Muscle layer of colon (tissue), 2 donors: Measurements from ENCODE around the gene SELENON.

Source experiments
- H3K27ac ChIP-seq: one replicate; pipeline ENCODE4 v1.7.0; 2013; ENCODE audit warnings: low read depth, mild to moderate bottlenecking, low read length, moderate library complexity
- H3K27me3 ChIP-seq, 2 donors: one replicate each; pipeline ENCODE4 v1.7.0; 2013; ENCODE audit warnings: low read length in 2 of 2, mild to moderate bottlenecking in 2 of 2; ENCODE audit not compliant: insufficient read depth in 2 of 2, control insufficient read depth in 1 of 2
- H3K36me3 ChIP-seq: one replicate; pipeline ENCODE4 v1.7.0; 2013; ENCODE audit warnings: mild to moderate bottlenecking, low read length; ENCODE audit not compliant: insufficient read depth
- H3K4me1 ChIP-seq: one replicate; pipeline ENCODE4 v1.7.0; 2013; ENCODE audit warnings: mild to moderate bottlenecking, low read length; ENCODE audit not compliant: insufficient read depth
- H3K4me3 ChIP-seq, 2 donors: one replicate each; pipeline ENCODE4 v1.7.0; 2013; ENCODE audit warnings: low read length in 2 of 2, low read depth in 1 of 2, mild to moderate bottlenecking in 1 of 2, moderate library complexity in 1 of 2
- H3K9ac ChIP-seq: one replicate; pipeline ENCODE4 v1.7.0; 2013; ENCODE audit warnings: low read length
- H3K9me3 ChIP-seq: one replicate; pipeline ENCODE4 v1.7.0; 2013; ENCODE audit warnings: mild to moderate bottlenecking, low read length
- donor health status: abdominal sarcoma.
- donor health status: Adenocarcinoma of cecum.

The SELENON gene

GRCh38 chr1:25806418-25806817, 6.4 kb downstream of the SELENON start:
- Histone ChIP-seq H3K27me3 (no peaks in the 10 kb centered on the region), H3K9ac (no peak overlapping the region), H3K27ac (no peak overlapping the region), H3K4me3 (no peak overlapping the region), H3K9me3 (no peaks in the 10 kb centered on the region), H3K36me3 (peaks cover 21% of the 10 kb centered on the region), H3K4me1 (peaks cover 29% of the 10 kb centered on the region)

- H3K9me3 ChIP-seq: no peaks in the 10 kb centered on the region
- no peaks in the 10 kb centered on the region for H3K27me3 ChIP-seq
- H3K36me3 ChIP-seq: peaks cover 30% of the 10 kb centered on the region
- no peak overlapping the region for H3K9ac ChIP-seq
- peaks cover 23% of the 10 kb centered on the region for H3K4me1 ChIP-seq
- H3K4me3 ChIP-seq: no peak overlapping the region
- H3K27ac ChIP-seq: no peak overlapping the region
Observed at GRCh38 chr1:25807480-25808390, 7.7 kb downstream of the SELENON start.

DNA sequence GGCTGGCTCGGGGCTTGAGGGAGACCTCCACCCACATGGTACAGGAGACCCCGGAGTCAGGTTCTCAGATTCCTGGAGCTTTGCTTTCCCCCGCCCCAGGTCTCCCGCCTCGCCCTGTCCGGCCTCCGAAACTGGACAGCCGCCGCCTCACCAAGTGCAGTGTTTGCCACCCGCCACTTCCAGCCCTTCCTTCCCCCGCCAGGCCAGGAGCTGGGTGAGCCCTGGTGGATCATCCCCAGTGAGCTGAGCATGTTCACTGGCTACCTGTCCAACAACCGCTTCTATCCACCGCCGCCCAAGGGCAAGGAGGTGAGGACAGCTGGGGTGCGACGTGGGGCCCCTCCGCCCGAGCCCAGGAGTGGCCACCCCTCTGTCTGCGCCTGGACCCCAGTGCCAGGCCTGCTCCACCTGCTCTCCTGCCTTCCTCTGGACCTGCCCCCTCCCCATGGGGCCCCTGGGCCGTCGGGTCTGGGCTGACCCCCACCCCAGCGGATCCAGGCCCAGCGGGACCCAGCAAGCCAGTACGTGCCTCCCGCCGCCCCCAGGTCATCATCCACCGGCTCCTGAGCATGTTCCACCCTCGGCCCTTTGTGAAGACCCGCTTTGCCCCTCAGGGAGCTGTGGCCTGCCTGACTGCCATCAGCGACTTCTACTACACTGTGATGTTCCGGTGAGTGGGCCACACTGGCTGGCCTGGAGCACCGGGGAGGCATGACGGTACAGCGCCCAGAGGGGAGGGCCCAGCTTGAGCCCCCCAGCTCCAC, 8.7 kb downstream of the SELENON start:
- no peak overlapping the region for H3K9ac ChIP-seq
- no peak overlapping the region for H3K27ac ChIP-seq
- H3K9me3 ChIP-seq: no peaks in the 10 kb centered on the region
- H3K4me3 ChIP-seq: no peak overlapping the region
- no peaks in the 10 kb centered on the region for H3K27me3 ChIP-seq
- peaks cover 40% of the 10 kb centered on the region for H3K36me3 ChIP-seq
- H3K4me1 ChIP-seq: peaks cover 23% of the 10 kb centered on the region

DNA sequence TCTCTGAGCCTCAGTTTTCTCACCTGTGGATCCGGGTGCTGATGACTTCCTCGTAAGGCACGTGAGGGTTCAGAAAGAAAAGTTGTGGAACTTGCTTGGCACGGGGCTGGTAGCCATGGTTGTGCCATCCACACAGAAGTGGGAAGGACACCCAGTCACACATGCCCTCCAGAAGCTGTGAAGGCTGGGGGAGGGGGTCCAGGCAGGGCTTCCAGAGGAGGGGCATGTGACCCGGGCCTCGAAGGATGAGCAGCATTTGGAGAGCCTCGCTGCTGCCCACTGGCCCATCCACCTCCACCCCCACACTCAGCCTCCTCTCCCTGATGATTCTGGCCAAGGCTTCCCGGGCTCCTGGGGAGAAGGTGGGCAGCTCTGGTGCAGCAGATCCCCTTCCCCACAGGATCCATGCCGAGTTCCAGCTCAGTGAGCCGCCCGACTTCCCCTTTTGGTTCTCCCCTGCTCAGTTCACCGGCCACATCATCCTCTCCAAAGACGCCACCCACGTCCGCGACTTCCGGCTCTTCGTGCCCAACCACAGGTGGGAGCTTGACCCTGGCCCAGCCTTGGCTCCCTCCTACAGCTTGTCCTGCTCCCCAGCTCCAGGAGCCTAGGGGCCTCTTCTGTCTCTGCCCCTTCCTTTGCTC, 9.4 kb downstream of the SELENON start:
- H3K9ac ChIP-seq: no peak overlapping the region
- peaks cover 23% of the 10 kb centered on the region for H3K4me1 ChIP-seq
- H3K27me3 ChIP-seq: no peaks in the 10 kb centered on the region
- H3K9me3 ChIP-seq: no peaks in the 10 kb centered on the region
- H3K27ac ChIP-seq: no peak overlapping the region
- H3K36me3 ChIP-seq: peaks cover 47% of the 10 kb centered on the region
- no peak overlapping the region for H3K4me3 ChIP-seq

- H3K4me1 ChIP-seq: peaks cover 23% of the 10 kb centered on the region
- H3K36me3 ChIP-seq: peaks cover 52% of the 10 kb centered on the region
Observed at GRCh38 chr1:25809929-25810328, 9.9 kb downstream of the SELENON start.

GRCh38 chr1:25810341-25811299, 10.6 kb downstream of the SELENON start:
- H3K27ac ChIP-seq: no peak overlapping the region
- no peak overlapping the region for H3K9ac ChIP-seq
- no peaks in the 10 kb centered on the region for H3K27me3 ChIP-seq
- no peak overlapping the region for H3K4me3 ChIP-seq
- no peaks in the 10 kb centered on the region for H3K9me3 ChIP-seq
- peaks cover 20% of the 10 kb centered on the region for H3K4me1 ChIP-seq
- peaks cover 52% of the 10 kb centered on the region for H3K36me3 ChIP-seq

More at GRCh38 chr1:25809929-25810328, 9.9 kb downstream of the SELENON start:
- no peak overlapping the region for H3K27ac ChIP-seq
- H3K27me3 ChIP-seq: no peaks in the 10 kb centered on the region
- no peak overlapping the region for H3K4me3 ChIP-seq
- no peaks in the 10 kb centered on the region for H3K9me3 ChIP-seq
- H3K9ac ChIP-seq: no peak overlapping the region

- H3K9ac ChIP-seq: no peak overlapping the region
Observed at GRCh38 chr1:25811384-25812082, 11.5 kb downstream of the SELENON start.

DNA sequence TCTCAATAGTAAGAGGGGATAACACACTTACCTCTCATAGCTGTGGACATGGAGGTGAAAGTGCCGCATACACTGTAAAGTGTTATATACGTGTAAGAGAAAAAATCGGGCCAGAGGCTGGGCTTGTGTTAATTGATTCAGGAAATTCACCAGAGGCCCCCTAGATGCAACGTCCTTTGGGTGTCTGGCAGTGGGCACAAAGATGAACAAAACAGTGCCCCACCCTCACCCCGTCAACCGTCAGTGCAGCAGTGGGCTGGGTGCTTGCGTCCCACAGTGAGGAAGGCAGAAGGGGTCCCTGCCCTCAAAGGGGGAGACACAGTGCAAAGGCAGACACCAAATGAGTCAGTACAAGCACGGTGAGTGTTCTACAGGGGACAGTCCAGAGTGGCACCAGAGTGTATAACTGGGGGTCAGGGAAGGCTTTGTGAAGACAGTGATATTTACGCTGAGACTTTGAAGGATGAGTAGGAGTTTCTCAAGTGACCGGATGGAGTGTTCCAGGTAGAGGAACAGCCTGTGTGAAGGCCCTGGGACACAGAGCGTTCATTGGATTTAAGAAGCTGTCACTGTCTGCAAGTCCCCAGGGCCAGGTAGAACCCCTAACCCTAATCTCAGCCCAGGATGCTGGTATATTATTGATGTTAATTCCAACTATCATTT, 13.2 kb downstream of the SELENON start:
- no peaks in the 10 kb centered on the region for H3K27me3 ChIP-seq
- no peak overlapping the region for H3K4me3 ChIP-seq
- H3K4me1 ChIP-seq: peaks cover 12% of the 10 kb centered on the region

More at GRCh38 chr1:25811384-25812082, 11.5 kb downstream of the SELENON start:
- H3K4me1 ChIP-seq: peaks cover 12% of the 10 kb centered on the region
- H3K27ac ChIP-seq: no peak overlapping the region
- H3K9me3 ChIP-seq: no peaks in the 10 kb centered on the region
- H3K36me3 ChIP-seq: peaks cover 53% of the 10 kb centered on the region
- H3K4me3 ChIP-seq: no peak overlapping the region
- H3K27me3 ChIP-seq: no peaks in the 10 kb centered on the region

GRCh38 chr1:25813734-25814471, 13.9 kb downstream of the SELENON start:
- no peaks in the 10 kb centered on the region for H3K9me3 ChIP-seq
- no peaks in the 10 kb centered on the region for H3K27me3 ChIP-seq
- peaks cover 17% of the 10 kb centered on the region for H3K4me1 ChIP-seq
- H3K27ac ChIP-seq: no peak overlapping the region
- peaks cover 47% of the 10 kb centered on the region for H3K36me3 ChIP-seq
- H3K9ac ChIP-seq: no peak overlapping the region
- no peak overlapping the region for H3K4me3 ChIP-seq

More for the DNA sequence above, 13.2 kb downstream of the SELENON start:
- H3K9ac ChIP-seq: no peak overlapping the region
- no peak overlapping the region for H3K27ac ChIP-seq
- H3K9me3 ChIP-seq: no peaks in the 10 kb centered on the region
- H3K36me3 ChIP-seq: peaks cover 47% of the 10 kb centered on the region
